H1 (cell line): ENCODE measurements around the gene DDX49. TPM values are rescaled to one million over a fixed set of nuclear protein-coding genes. Genes with fewer than 3 reads are reported as not detected.
A peak's percentile ranks its signal among the peaks of the same experiment; 100 is the strongest.

ENCODE experiments used
- ATF2 ChIP-seq: IDR thresholded peaks from 2 replicates; pipeline ENCODE4 v1.6.1; 2012; ENCODE audit warnings: low read length, inconsistent platforms
- CBX8 ChIP-seq: fragments of 300-800, 300-1000 bp; sonication (generic); IDR thresholded peaks from 2 replicates; pipeline ENCODE4 v1.7.1; 2016; ENCODE audit warnings: low read depth, low read length, borderline replicate concordance
- CREB1 ChIP-seq: IDR thresholded peaks from 2 replicates; pipeline ENCODE4 v1.6.1; 2012; ENCODE audit warnings: inconsistent platforms
- CTBP2 ChIP-seq: IDR thresholded peaks from 2 replicates; pipeline ENCODE4 v1.7.0; 2011; ENCODE audit warnings: borderline replicate concordance, mild to moderate bottlenecking, moderate library complexity, mixed read lengths, low read length; ENCODE audit not compliant: insufficient read depth, insufficient read length
- E2F6 ChIP-seq: IDR thresholded peaks from 2 replicates; pipeline ENCODE4 v1.6.1; 2012; ENCODE audit warnings: inconsistent platforms
- EP300 ChIP-seq, 2 experiments: IDR thresholded peaks; 1 replicate in 1 of 2; 2 replicates in 1 of 2; pipeline ENCODE4 v1.6.1; 2011 to 2012; ENCODE audit warnings: low read depth in 2 of 2, low read length in 2 of 2, mild to moderate bottlenecking in 2 of 2, borderline replicate concordance in 1 of 2, inconsistent platforms in 1 of 2, moderate library complexity in 1 of 2
- EZH2 ChIP-seq: fragments of 200-600 bp; sonication (generic); IDR thresholded peaks from 2 replicates; pipeline ENCODE4 v1.7.1; 2012; ENCODE audit warnings: low read depth, mild to moderate bottlenecking, moderate library complexity, low read length, inconsistent platforms; ENCODE audit not compliant: severe bottlenecking
- HDAC2 ChIP-seq, 2 experiments: fragments of 300-600 bp in 1 of 2; sonication (generic) in 1 of 2; IDR thresholded peaks; 2 replicates each; pipeline ENCODE4 v1.6.1; 2011 to 2012; ENCODE audit warnings: low read depth in 2 of 2, low read length in 2 of 2, mild to moderate bottlenecking in 2 of 2, moderate library complexity in 2 of 2, borderline replicate concordance in 1 of 2, inconsistent platforms in 1 of 2
- JUN ChIP-seq: IDR thresholded peaks from 2 replicates; pipeline ENCODE4 v1.6.1; 2011; ENCODE audit warnings: low read depth, mild to moderate bottlenecking, improper control_type of control experiment, low read length
- RFX5 ChIP-seq: IDR thresholded peaks from 2 replicates; pipeline ENCODE4 v1.6.1; 2011; ENCODE audit warnings: low read depth, low read length, improper control_type of control experiment, borderline replicate concordance
- SRF ChIP-seq: IDR thresholded peaks from 2 replicates; pipeline ENCODE4 v1.6.1; 2011; ENCODE audit warnings: mild to moderate bottlenecking, low read depth, low read length, moderate library complexity
- TAF7 ChIP-seq: optimal IDR thresholded peaks from 2 replicates; pipeline ENCODE3; 2011; ENCODE audit warnings: low read depth, mild to moderate bottlenecking, inconsistent platforms, low read length, moderate library complexity, borderline replicate concordance
- TCF12 ChIP-seq: IDR thresholded peaks from 2 replicates; pipeline ENCODE4 v1.6.1; 2011; ENCODE audit warnings: low read depth, mild to moderate bottlenecking, low read length
- ZNF274 ChIP-seq: IDR thresholded peaks from 2 replicates; pipeline ENCODE4 v1.7.0; 2012; ENCODE audit warnings: low read length, borderline replicate concordance; ENCODE audit errors: extremely low read depth
- polyA plus RNA-seq, 7 experiments: library from polyadenylated mRNA; depleted of rRNA in 3 of 7; stranded (reverse) in 5 of 7; unstranded in 2 of 7; fragments of >200 nt in 5 of 7; fragments of 200-250 nt in 2 of 7; gene quantifications; 1 replicate in 5 of 7; 2 replicates in 1 of 7; 4 replicates in 1 of 7; pipeline versions ENCODE4 v1.2.1 to v1.2.3, GENCODE V29; 2011 to 2013; ENCODE audit warnings: missing spikeins in 2 of 7, mixed read lengths in 2 of 7
- total RNA-seq: library from RNA; stranded (reverse); fragmentation: NEBNext Ultra II Directional; extraction: Animal tissue kit (Norgen Biotek cat#: 25700); gene quantifications from 2 replicates; pipeline ENCODE4 v1.2.1, GENCODE V29; 2021

Gene DDX49
- total and polyA plus RNA-seq, 2 of the 8 experiments (the other 6 are each of a cell fraction or from before 2014, with no cell fraction given), result 41.3 to 46.5 TPM

GRCh38 chr19:18895038-18895823 is 24.3 kb upstream of the DDX49 start (continued):
- TF ChIP-seq ATF2, result no peak
- TF ChIP-seq ZNF274, result no peak
- TF ChIP-seq TCF12, result no peak
- TF ChIP-seq CTBP2, result no peak
- no peak for TF ChIP-seq SRF
- no peak for TF ChIP-seq JUN
- TF ChIP-seq CREB1, result no peak
- no peak for TF ChIP-seq E2F6
- TF ChIP-seq RFX5, result no peak
- TF ChIP-seq EP300 (IDR thresholded peaks at IDR 0.05; ENCODE audit: borderline replicate concordance in 1 of 2, low read depth in 2 of 2, low read length in 2 of 2), result no peak
- TF ChIP-seq CBX8, result no peak
- TF ChIP-seq HDAC2 (IDR thresholded peaks at IDR 0.05; ENCODE audit: borderline replicate concordance in 1 of 2, low read depth in 2 of 2, low read length in 2 of 2), result peak; percentile 31 to 37; a peak in 1 of 4 replicates
- TF ChIP-seq EZH2, result no peak
- no peak for TF ChIP-seq TAF7
